Neural crest cell (in vitro differentiated cells): ENCODE measurements around the gene TBX6. TPM values are rescaled to one million over a fixed set of nuclear protein-coding genes. Genes with fewer than 3 reads are reported as not detected.

Source experiments
- DNase-seq: peaks from one replicate; pipeline ENCODE4 v3.0.0; 2021; ENCODE audit warnings: low read depth, mixed read lengths, low spot score
- H3K27ac Mint-ChIP-seq: one replicate; pipeline ENCODE4 v1.8.0; 2021; ENCODE audit warnings: mild to moderate bottlenecking, mixed read lengths; ENCODE audit not compliant: unreplicated experiment
- H3K27me3 Mint-ChIP-seq: 2 replicates; pipeline ENCODE4 v1.8.0; 2021; ENCODE audit warnings: low read depth, mild to moderate bottlenecking, mixed read lengths
- H3K36me3 Mint-ChIP-seq: 2 replicates; pipeline ENCODE4 v1.8.0; 2021; ENCODE audit warnings: low read depth, mild to moderate bottlenecking, mixed read lengths
- H3K4me1 Mint-ChIP-seq: 2 replicates; pipeline ENCODE4 v1.8.0; 2021; ENCODE audit warnings: mixed read lengths
- H3K4me3 Mint-ChIP-seq: one replicate; pipeline ENCODE4 v1.8.0; 2021; ENCODE audit warnings: mild to moderate bottlenecking, mixed read lengths
- H3K9me3 Mint-ChIP-seq: 2 replicates; pipeline ENCODE4 v1.8.0; 2021; ENCODE audit warnings: mixed read lengths
- CTCF ChIP-seq: fragments of 200-600 bp; sonication (generic); conservative IDR thresholded peaks from 2 replicates; pipeline ENCODE4 v1.5.0; 2021; ENCODE audit warnings: antibody characterized with exemption, mild to moderate bottlenecking
- total RNA-seq: library from RNA; stranded (reverse); gene quantifications from 2 replicates; pipeline ENCODE4 v1.2.1, GENCODE V29; 2021

TBX6 gene
- total RNA-seq, 1 donor from 2014 or later = 0.79 TPM

DNA sequence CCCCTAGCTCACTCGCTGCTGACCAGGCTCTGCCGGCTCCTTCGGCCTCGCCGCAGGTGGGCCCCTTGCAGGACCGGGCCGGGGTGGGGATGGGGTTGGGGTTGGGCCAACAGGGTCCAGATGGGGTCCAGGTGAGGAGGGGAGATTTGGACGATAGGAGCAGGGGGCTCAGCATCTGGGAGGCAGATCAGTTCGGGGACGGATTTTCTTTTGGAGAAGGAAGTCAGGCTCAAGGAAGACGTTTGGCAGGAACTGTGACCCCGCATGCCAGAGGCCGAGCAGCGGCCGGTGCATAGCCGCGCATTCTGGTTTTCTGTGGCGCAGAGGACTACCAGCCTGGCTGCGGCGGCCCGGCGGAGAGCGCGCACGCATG, 27.0 kb downstream of the TBX6 start:
- no peak for DNase-seq

DNA sequence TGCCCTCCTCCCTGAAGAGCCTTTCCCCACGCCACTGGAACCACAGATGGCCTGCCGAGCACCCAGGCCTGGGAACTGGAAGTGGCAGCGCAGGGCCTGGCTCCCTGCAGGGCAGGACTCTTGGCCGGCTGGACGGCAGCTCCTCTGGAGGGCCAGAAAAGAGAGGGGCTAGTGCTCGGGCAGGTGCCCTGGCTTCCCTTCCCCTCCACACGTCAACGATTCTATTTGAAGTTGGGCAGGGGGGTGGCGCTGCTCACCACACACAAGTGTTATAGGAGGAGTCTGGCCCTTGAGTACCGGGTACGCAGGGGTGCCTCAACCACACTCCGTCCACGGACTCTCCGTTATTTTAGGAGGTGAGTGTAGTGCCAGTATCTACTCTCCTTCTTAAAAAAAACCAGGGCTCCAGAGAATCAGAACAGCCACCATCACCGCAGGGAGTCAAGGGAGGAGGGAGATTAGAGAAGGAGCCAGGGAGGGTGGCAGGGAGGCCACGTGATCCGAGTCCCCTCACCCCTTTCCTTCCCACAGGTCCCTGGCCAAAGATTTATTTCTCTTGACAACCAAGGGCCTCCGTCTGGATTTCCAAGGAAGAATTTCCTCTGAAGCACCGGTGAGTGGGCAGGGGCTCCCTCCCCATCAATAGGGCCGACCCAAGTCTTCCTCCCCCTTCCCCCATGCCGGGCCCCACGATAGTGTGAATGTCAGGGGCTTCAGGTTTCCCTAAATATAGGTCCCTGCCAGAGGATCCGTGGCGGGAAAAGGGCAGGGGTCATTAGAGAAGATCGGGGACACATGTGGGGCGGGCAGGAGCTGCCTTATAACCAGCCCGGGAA, 27.6 kb downstream of the TBX6 start:
- Mint-ChIP-seq H3K36me3 (peaks cover 13% of the 10 kb centered on the region), H3K27me3 (no peaks in the 10 kb centered on the region), H3K27ac (peak overlapping the region; percentile 95), H3K4me3 (peak overlapping the region; percentile 98), H3K9me3 (no peaks in the 10 kb centered on the region), H3K4me1 (peaks cover 38% of the 10 kb centered on the region)
- no peak for DNase-seq
- no peak for TF ChIP-seq CTCF

More for the DNA sequence above, 27.0 kb downstream of the TBX6 start:
- TF ChIP-seq CTCF = no peak
- H3K27me3 Mint-ChIP-seq = no peaks in the 10 kb centered on the region
- H3K4me1 Mint-ChIP-seq = peaks cover 43% of the 10 kb centered on the region
- peak overlapping the region; percentile 98 for H3K4me3 Mint-ChIP-seq
- H3K27ac Mint-ChIP-seq = no peak overlapping the region
- H3K9me3 Mint-ChIP-seq = no peaks in the 10 kb centered on the region
- H3K36me3 Mint-ChIP-seq = peaks cover 18% of the 10 kb centered on the region

DNA sequence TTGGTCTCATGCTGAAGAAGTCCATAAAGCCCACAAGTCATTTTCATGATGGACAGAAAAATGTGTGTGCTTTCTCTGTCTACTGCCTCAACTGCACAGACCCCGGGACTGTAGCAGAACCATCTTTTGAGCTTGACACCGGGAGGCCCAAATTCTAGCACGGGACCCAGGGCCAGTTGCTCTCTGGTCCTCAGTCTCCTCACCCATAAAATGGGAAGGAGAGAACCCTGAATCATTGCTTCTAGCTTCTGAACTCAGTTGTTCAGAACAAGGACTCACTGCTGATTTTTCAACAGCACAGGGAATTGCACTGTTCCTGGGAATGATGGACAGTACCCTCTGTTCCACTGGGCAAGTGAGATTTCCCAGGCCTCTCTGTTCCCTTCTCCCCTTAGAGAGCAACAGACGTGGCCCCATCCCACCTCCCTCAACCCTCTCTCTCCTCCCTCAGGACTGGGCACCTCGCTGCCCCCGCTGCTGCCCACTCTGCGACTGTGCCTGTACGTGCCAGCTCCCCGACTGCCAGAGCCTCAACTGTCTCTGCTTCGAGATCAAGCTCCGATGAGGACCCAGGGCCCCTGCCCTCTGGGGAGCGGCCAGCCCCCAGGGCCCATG, 28.3 kb downstream of the TBX6 start:
- no peak for TF ChIP-seq CTCF
- no peaks in the 10 kb centered on the region for H3K27me3 Mint-ChIP-seq
- H3K4me3 Mint-ChIP-seq = peak overlapping the region; percentile 98
- peaks cover 8% of the 10 kb centered on the region for H3K36me3 Mint-ChIP-seq
- peaks cover 33% of the 10 kb centered on the region for H3K4me1 Mint-ChIP-seq
- no peak for DNase-seq
- H3K27ac Mint-ChIP-seq = no peak overlapping the region
- no peaks in the 10 kb centered on the region for H3K9me3 Mint-ChIP-seq

DNA sequence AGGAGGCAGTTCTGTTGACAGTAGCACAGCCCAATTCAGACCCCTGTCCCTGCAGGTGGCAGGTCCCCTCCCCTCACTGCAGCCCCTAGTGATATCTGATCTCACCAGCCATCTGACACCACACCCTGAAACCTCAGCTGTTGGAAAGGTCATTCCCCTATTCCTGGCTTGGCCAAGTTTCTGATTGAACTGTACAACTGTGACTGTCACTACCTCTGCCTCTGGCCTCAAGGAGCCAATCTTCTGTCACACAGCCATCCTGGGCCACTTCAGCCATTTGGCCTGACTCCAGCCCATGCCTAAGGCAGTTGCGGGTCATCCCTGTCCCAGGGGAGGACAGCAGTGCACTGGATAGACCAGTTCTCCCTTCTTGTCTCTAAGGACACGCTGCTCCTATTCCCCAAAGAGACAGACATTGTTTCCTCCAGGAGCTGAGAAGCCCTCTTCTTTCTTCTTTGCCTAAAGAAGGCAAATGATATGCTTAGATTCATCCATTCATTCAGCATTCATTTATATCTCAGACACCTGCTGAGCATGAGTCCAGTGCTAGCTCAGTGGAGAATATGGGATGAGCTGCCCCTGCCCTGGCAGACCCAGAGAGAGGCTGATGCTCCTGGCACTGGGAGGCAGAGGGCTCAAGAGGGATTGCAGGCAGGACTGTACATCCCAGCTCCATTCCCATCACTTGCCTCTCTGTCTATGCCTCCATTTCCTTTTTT, 30.7 kb downstream of the TBX6 start:
- H3K9me3 Mint-ChIP-seq = no peaks in the 10 kb centered on the region
- H3K36me3 Mint-ChIP-seq = no peaks in the 10 kb centered on the region
- no peaks in the 10 kb centered on the region for H3K27me3 Mint-ChIP-seq
- peak overlapping the region; percentile 21 for H3K4me3 Mint-ChIP-seq
- peaks cover 19% of the 10 kb centered on the region for H3K4me1 Mint-ChIP-seq
- TF ChIP-seq CTCF = no peak
- DNase-seq = no peak
- H3K27ac Mint-ChIP-seq = no peak overlapping the region

DNA sequence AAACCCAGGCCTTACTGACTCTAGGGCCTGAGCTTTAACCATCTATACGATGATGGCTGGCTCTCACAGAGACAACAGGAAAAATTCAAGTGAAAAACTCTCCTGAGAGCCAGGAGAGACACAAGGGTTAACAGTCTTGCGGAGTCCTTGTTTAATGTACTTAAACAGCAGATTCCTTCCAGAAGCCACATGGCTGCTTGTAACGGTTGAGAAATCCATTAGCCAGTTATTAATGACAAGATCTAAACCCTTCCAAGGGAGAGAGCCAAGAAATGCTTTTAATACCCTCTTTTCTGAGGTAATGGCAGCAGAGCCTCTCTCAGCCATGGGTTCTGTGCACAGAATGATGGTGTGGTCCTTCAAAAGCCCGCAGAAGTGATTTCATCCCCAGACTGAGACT, 31.4 kb downstream of the TBX6 start:
- no peak for TF ChIP-seq CTCF
- Mint-ChIP-seq H3K36me3 (no peaks in the 10 kb centered on the region), H3K27ac (no peak overlapping the region), H3K4me1 (peaks cover 17% of the 10 kb centered on the region), H3K27me3 (no peaks in the 10 kb centered on the region), H3K4me3 (peak overlapping the region; percentile 21), H3K9me3 (no peaks in the 10 kb centered on the region)
- DNase-seq = no peak
